Measurements from ENCODE around the gene SCG2. TPM values are rescaled to one million over a fixed set of nuclear protein-coding genes. Genes with fewer than 3 reads are reported as not detected.
"Not testable (repeated sequence)": the region's sequence is repeated elsewhere in the genome, so short reads cannot be mapped to it uniquely, and the experiment has no call there.

The SCG2 gene
- total RNA-seq, 1 donor from 2014 or later: under 0.01 TPM

DNA sequence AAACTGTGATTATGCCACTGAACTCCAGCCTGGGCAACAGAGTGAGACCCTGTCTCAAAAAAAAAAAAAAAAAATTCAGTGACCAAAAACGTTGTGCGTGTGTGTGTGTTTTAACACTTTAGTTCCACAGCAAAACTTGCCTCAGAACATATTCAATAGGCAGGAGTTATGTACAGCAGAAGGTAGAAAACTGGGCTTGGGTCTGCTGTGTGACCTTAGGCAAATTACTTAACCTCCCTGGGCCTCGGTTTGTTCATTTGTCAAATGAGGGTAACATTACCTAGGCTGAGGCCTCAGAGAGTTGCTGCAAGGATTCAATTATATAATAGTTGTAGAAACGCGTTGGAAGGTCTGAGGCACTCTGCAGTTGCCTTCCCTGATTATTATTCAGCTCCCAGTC, 10.3 kb upstream of the SCG2 start:
- DNase-seq: no peak

DNA sequence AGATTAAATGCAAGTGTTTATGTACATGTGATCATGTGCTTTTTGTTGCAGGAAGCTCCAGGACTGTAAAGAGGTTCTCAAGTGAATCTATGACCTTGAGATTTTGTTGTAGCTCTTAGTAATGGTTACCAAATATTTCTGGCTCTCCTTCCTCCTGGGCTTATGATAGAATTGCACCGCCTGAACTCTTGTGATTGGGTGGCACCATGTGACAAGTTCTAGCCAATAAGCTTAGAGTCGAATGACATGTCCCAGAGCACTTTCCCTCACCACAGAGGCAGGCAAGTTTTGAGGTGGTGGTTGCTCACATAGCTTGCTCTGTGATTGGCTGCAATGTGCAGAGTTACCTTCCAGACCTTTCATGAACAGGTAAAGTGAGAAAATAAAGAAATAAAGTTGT, 8.9 kb upstream of the SCG2 start:
- no peak for DNase-seq

DNA sequence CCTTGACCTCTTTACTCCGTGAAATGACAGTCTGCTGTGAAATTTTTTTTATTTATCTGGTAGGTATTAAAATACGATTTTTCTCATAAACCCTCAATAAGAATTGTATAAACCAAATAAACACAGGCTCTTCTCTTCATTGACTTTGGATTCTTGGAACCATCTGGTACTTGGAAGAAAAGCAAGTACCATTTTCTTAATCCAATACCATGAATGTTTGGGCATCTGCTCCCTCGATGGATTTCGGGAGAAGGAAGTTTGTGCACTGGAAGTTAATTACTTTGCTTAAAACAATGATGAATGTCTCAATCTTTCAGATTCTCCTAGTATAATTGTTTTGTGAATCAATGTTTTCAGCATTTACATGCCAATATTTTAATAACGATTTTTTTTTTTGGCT, 5.3 kb upstream of the SCG2 start:
- no peak for DNase-seq

DNA sequence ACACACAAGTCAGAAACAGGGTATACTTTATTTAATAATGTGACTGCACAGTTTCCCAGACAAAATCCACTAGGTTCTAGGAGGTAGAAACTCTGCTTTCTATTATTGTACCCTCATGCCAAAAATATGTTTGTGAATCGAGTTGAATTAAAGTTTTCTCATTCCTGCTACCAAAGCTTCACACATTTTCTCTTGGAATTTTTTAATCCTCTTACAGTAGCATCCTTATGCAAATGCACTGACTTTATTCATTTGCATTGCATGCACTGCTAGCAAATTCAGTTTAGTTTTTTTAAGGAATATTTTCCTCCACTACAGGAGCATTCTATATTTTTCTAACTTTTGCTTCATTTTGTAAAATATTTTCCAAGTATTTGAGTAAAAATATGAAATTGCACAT, 4.8 kb upstream of the SCG2 start:
- DNase-seq: no peak

GRCh38 chr2:223604231-223604630, 2.1 kb upstream of the SCG2 start:
- no peak for DNase-seq

DNA sequence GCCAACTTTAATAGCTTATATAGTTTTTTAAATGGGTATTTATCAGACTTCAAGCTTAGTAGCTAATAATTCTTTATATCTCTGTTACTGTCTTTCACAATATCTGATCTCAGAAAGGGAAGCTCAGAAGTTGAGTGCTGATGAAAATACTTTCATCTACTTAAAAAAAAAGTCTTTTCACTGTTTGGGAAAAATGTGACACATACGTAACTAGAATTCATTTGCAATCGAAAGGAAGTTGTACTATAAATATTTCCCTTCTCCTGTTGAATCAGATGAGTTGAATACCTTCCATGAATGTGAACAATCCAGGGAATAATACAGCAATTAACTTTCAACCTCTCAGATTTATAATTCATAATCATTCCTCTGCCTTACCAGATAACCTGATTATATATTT, 811 bp upstream of the SCG2 start:
- no peak for DNase-seq

GRCh38 chr2:223601018-223601417, 1.1 kb downstream of the SCG2 start:
- DNase-seq: no peak

- no peak for DNase-seq
Observed at GRCh38 chr2:223599640-223600380, 2.4 kb downstream of the SCG2 start.

GRCh38 chr2:223598994-223599639, 3.0 kb downstream of the SCG2 start:
- no peak for DNase-seq

DNA sequence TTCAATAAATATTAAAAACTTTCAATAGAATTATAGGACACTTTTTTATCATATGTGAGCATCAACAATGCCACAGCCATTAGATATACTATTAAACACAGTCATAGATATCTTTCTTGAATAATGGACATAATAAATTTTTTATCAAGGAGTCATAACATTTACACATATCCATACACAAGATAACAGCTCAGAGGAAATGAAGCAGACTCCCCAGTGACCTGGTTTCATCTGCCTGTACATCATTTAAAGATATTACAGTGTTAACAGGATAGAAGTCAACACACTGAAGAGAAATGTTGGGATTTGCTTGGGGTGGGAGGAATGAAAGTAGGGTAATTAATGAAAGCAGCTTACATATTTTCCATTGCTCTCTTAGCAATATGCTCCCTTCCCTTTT, 5.1 kb downstream of the SCG2 start:
- DNase-seq: no peak

DNA sequence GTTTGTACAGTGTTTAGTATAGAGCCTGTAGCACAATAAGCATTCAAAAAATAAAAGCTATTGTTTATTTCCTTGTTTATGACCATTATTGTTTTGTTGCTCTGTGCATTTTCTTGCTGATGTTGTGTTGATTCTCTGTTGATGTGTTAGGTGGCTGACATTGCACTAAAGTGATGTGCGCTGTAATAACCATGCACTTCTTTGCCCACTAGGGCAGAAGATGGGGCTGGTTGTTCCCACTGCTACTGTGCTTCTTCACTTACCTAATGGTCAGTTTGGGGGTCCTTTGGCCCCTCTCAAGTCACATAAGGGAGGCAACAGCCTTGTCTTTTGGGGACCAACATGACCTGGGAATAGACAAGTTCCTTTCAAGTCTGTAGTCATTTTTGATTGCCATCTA, 6.0 kb downstream of the SCG2 start:
- DNase-seq: no peak

DNA sequence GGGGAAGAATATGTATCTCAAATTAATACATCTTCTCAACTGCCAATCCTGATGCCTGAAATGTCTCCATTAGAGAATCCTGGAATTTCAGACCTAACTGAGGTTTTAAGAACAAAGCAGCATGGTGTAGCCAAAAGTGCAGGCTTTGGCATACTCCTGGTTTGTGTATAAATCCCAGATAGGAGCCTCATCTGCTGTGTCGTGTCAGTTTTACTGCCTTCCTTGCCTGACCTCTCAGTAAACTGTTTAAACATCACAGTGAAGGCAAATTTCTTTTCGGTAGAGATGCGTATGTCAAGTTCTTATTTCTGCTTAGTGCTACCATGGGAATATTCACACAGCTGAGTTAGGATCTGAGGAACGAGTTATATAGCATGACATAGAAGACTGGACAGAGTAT, 7.3 kb downstream of the SCG2 start:
- no peak for DNase-seq

GRCh38 chr2:223594259-223594658, 7.9 kb downstream of the SCG2 start:
- DNase-seq: no peak

DNA sequence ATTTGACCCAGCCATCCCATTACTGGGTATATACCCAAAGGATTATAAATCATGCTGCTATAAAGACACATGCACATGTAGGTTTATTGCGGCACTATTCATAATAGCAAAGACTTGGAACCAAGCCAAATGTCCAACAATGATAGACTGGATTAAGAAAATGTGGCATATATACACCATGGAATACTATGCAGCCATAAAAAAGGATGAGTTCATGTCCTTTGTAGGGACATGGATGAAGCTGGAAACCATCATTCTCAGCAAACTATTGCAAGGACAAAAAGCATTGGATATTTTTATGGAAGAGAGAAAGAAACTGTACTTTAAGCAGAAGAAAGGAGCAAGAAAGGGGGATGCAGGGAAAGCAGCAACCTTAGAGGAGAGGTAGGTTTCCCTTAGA, 9.5 kb downstream of the SCG2 start:
- DNase-seq: not testable (repeated sequence)

DNA sequence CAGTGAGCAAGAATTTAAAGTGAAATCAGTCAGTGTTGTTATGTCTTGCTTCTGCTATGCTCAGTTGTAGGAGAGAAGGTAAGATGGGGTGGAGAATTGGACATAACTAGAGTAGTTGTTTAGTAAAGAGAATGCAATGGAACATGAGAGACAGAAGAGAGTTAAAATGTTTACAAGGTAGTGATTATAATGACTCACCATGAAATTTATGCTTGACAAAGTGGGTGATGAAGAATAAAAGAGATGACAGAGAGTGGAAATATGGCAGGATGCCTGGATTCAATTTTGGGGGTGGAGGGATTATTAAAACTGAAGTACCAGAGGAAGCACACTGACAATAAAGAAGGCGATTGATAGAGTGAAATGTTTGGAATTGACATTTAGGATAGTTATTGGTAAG, 10.6 kb downstream of the SCG2 start:
- no peak for DNase-seq

DNA sequence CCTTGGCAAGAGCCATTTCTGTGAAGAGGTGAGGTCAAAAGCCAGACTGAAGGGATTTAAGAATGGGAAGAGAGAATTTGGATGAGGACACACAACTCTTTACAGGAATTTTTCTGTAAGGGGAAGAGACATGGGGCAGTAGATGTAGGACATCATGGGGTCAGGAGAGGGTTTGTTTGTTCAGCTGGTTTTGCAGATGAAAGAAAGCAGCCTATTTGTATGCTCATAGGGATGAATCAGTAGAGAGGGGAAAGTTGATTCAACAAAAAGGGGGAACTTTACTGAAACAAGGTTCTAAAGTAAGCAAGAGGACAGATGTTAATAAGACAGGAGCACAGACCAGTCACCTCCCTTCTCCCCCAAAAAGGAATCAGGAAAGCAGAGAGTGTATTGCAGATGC, 11.2 kb downstream of the SCG2 start:
- no peak for DNase-seq

DNA sequence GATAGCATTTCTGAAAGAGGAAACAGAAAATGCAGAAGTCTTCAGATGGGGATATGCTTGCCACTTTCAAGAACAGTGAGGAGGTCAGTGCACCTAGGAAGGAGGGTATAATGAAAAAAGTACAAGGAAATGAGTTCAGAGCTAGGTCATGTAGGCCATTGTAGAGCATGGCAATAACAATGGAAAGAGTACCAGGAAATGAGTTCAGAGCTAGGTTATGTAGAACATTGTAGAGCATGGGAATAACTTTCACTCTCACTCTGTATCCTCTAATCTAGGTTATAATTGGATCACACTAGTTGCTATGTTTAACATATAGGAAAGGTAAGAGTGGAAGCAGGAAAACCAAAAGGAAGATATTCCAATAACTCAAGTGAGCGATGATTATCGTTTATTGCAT, 12.3 kb downstream of the SCG2 start:
- peak; percentile 49 for DNase-seq

DNA sequence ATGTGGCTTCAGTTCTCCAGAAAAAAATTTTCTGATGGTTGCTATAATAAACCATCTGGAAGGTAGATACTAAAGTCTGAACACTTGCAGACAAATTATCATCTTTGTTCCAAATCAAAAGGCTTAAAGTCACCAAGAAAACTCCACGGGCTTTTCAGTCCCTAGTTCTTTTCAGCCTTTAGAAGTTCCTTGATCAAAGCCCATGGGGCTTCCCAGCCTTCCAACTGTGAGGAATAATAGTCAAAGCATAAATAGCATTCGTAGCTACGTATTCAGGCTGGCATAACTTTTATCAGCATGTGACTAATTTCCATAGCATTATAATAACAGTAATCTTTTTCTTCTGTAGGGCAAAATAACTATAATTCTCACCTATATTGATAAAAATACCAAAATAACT, 13.9 kb downstream of the SCG2 start:
- no peak for DNase-seq

DNA sequence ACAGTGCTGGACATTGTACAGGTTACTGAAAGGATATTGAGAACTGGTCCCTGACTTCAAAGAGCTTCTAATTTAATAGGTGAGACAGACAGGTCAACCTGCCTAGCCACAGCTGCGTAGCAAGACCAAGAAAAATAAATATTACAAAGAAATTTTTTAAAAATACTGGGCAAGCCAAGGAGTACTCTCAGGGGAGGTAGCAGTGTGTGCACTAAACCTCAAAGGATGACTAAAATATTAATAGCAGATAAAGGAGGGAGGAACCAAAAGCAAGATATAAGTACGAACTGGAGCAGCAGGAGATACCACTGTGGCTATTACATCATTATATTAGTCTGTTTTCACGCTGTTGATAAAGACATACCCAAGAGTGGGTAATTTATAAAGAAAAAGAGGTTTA, 14.9 kb downstream of the SCG2 start:
- DNase-seq: no peak

GRCh38 chr2:223586261-223586660, 15.9 kb downstream of the SCG2 start:
- no peak for DNase-seq

DNA sequence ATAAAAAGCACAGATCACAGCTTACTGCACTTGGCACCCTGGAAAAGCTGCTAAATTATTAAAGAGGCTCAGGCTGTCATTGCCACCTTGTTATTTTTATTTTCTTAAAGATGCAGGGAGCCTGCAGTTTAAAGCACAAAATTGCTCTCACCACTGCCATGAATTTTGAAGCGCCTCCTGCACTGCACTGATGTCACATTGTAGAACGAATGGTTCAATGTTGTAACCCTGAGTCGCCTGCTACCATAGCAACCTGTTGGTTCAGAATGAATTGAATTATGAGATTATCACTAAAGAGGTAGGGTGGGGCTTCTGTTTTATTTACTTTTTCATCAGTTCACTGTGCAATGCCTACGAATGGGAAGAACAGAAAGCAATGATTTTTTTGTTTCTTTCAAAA, 16.5 kb downstream of the SCG2 start:
- DNase-seq: no peak

DNA sequence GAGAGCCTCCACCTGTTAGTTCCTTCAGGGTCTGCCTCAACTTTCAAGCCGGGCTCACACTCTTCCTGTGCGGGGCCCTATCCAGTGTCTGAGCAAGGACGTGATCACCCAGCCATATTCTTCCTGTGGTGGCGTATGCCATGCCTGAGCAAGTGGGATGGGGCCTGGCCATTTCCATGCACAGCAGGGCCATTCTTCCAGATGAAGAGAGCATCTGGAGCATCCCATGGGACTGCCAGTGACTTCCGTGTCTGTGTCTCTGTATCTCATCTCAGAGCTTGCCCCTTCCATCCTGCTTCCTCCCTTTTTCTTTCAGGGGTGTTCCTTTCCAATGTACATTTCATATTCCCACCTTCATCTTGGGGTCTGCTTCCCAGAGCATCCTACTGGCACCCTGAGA, 20.2 kb downstream of the SCG2 start:
- DNase-seq: no peak

DNA sequence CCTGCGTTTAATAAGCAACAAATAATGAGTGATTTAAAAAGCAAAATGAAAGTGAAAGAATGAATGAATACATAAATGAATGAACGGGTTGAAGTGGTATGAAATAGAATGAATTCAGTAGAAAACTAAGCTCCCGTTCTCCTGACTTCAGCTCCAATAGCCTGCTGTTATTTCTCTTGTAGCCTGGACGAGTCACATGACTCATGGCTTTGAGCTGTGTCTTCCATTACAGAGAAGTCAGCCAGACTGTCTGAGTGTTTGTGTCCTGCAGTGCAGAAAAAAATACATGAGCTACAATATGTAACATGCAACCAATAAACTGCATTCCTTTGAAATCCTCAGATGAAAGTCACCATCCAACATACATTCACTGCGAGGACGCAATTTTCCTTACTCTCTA, 21.2 kb downstream of the SCG2 start:
- DNase-seq: no peak

GRCh38 chr2:223578846-223579245, 23.3 kb downstream of the SCG2 start:
- DNase-seq: peak; percentile 37

DNA sequence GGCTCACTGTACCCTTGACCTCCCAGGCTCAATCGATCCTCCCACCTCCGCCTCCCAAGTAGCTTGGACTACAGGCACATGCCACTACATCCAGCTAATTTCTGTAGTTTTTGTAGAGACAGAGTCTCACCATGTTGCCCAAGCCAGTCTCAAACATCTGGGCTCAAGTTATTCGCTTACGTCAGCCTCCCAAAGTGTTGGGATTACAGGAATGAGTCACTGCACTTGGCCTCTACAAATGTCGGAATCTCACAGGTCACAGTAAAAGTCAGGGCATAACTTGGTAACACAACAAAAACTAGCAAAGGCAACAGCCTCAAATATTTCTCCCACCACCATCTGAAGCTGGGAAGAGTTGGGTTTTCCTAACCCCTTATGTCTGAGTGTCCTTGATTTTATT, 25.3 kb downstream of the SCG2 start:
- DNase-seq: peak; percentile 34

Data from dermis blood vessel endothelial cell (primary cell).